A673 (cell line): ENCODE measurements around the gene TPD52L2. TPM values are rescaled to one million over a fixed set of nuclear protein-coding genes. Genes with fewer than 3 reads are reported as not detected.

Source experiments
- BruUV-seq: library from RNA; stranded (reverse); fragments of 400-500 nt; replicated peaks from 2 replicates; lab custom pipeline; 2021; lab: Mats Ljungman, UMichigan
- CTCF ChIA-PET: fragments of 300-600 bp; sonication (Branson Sonifier 250); formaldehyde crosslinking; loops from one replicate; lab custom pipeline; 2022; ENCODE audit warnings: antibody characterized with exemption; lab: Charles Lee
- POLR2A ChIA-PET: fragments of 300-600 bp; sonication (Branson Sonifier 250); formaldehyde crosslinking; loops from one replicate; lab custom pipeline; 2022; ENCODE audit warnings: antibody characterized with exemption; ENCODE audit not compliant: low non-redundant PET; lab: Charles Lee
- DNase-seq: peaks from one replicate; pipeline ENCODE4 v3.0.0-alpha.2; 2015; ENCODE audit warnings: low spot score
- H3K27ac ChIP-seq: fragments of 200-600 bp; sonication (generic); 2 replicates; pipeline ENCODE4 v1.5.1; 2016; ENCODE audit warnings: mixed run types, low read depth, mild to moderate bottlenecking, mixed read lengths, antibody characterized with exemption, low read length; ENCODE audit not compliant: poor library complexity, severe bottlenecking
- H3K27me3 ChIP-seq: fragments of 200-600 bp; sonication (generic); replicated peaks from 2 replicates; pipeline ENCODE4 v1.6.1; 2017; ENCODE audit warnings: mixed run types, low read depth, mild to moderate bottlenecking, mixed read lengths, antibody characterized with exemption, low read length; ENCODE audit not compliant: insufficient read depth, poor library complexity
- H3K36me3 ChIP-seq: fragments of 200-600 bp; sonication (generic); 2 replicates; pipeline ENCODE4 v1.6.1; 2016; ENCODE audit warnings: mixed run types, mild to moderate bottlenecking, mixed read lengths, antibody characterized with exemption, low read length; ENCODE audit not compliant: insufficient read depth, poor library complexity, severe bottlenecking
- H3K4me1 ChIP-seq: fragments of 200-600 bp; sonication (generic); 2 replicates; pipeline ENCODE4 v1.6.1; 2017; ENCODE audit warnings: mixed run types, mild to moderate bottlenecking, mixed read lengths, antibody characterized with exemption, low read length; ENCODE audit not compliant: insufficient read depth, poor library complexity, severe bottlenecking
- H3K4me3 ChIP-seq: fragments of 200-600 bp; sonication (generic); 2 replicates; pipeline ENCODE4 v1.5.1; 2016; ENCODE audit warnings: low read depth, mixed run types, mild to moderate bottlenecking, mixed read lengths, low read length; ENCODE audit not compliant: poor library complexity, severe bottlenecking
- H3K9me3 ChIP-seq: fragments of 200-600 bp; sonication (generic); 2 replicates; pipeline ENCODE4 v1.6.1; 2016; ENCODE audit warnings: mixed run types, low read depth, mild to moderate bottlenecking, mixed read lengths, antibody characterized with exemption, low read length; ENCODE audit not compliant: poor library complexity, severe bottlenecking
- CTCF ChIP-seq: fragments of 300-800, 200-600 bp; sonication (generic); conservative IDR thresholded peaks from 2 replicates; pipeline ENCODE4 v1.5.1; 2017; ENCODE audit warnings: low read depth, mild to moderate bottlenecking, antibody characterized with exemption, low read length, moderate library complexity, mixed read lengths
- EZH2 ChIP-seq: fragments of 200-600 bp; sonication (generic); IDR thresholded peaks from 2 replicates; pipeline ENCODE4 v1.6.1; 2017; ENCODE audit warnings: borderline replicate concordance, low read depth, mild to moderate bottlenecking, mixed read lengths, antibody characterized with exemption, low read length; ENCODE audit not compliant: poor library complexity, severe bottlenecking
- intact Hi-C: fragments of 100-400 bp; cut with micrococcal nuclease; formaldehyde crosslinking; loops from one replicate; pipeline ENCODE4 v1.10.0; 2022; ENCODE audit not compliant: unreplicated experiment
- total RNA-seq: library from RNA; stranded (reverse); gene quantifications from 2 replicates; pipeline ENCODE4 v1.2.3, GENCODE V29; 2021

Gene TPD52L2
- total RNA-seq, 1 experiment from 2014 or later = 89.9 TPM

DNA sequence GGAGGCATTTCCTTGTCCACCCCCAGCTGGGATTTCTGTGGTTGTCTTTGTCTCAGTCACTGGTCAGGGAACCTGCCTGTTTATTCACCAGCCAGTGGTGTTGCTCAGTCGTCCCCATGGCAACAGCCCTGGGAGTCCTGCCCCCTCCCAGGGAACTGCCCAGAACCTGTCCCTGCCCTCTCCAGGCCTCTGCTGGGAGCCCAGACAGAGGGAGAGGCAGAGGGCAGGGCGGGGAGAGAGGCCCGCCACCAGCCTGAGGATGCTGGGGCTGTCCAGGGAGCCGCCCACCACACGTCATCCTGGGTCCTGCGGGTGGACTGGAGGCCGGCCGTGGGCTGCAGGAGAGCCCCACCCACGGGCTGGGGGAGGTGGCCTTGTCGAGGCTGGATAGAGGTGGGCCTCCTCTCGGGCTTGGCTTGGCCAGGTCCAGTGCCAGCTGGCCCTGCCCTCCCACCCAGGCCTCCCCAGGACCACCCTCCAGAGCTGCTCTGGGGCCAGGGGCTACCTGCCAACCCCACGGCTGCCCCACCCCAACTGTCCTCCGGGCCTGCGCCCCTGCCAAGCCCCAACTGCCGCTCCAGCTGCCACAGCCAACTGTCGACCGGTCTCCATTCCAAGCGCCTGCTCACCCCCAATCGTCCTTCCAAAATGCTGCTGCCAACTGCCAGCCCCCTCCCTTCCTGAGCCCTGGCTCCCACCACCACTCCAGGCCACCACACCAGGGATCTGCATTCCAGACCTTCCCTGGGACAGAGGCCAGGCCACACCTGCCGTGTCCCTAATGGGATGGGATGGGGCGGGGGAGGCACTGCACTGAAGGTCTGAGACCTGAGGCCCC lies 29.8 kb upstream of the TPD52L2 start:
- ChIA-PET POLR2A (no interaction called here), CTCF (no interaction called here)
- no peaks in the 10 kb centered on the region for H3K4me1 ChIP-seq
- H3K4me3 ChIP-seq = no peak overlapping the region
- H3K27ac ChIP-seq = no peak overlapping the region
- H3K36me3 ChIP-seq = no peaks in the 10 kb centered on the region
- DNase-seq = peak; percentile 42
- no TSS peak for BruUV-seq
- intact Hi-C loops = no loop called here
- no peak for TF ChIP-seq EZH2
- TF ChIP-seq CTCF = no peak
- peaks cover 13% of the 10 kb centered on the region for H3K27me3 ChIP-seq
- no peaks in the 10 kb centered on the region for H3K9me3 ChIP-seq

GRCh38 chr20:63836458-63837344 lies 28.4 kb upstream of the TPD52L2 start:
- Histone ChIP-seq H3K27me3 (peaks cover 8% of the 10 kb centered on the region), H3K4me3 (no peak overlapping the region), H3K9me3 (no peaks in the 10 kb centered on the region), H3K27ac (no peak overlapping the region), H3K36me3 (no peaks in the 10 kb centered on the region), H3K4me1 (no peaks in the 10 kb centered on the region)
- no peak for DNase-seq
- intact Hi-C loops = no loop called here
- TF ChIP-seq CTCF (no peak), EZH2 (no peak)
- ChIA-PET CTCF (no interaction called here), POLR2A (no interaction called here)
- BruUV-seq = no TSS peak

GRCh38 chr20:63837479-63837878 lies 27.6 kb upstream of the TPD52L2 start:
- TF ChIP-seq CTCF (no peak), EZH2 (no peak)
- Histone ChIP-seq H3K27ac (no peak overlapping the region), H3K9me3 (no peaks in the 10 kb centered on the region), H3K27me3 (peaks cover under 1% of the 10 kb centered on the region), H3K4me1 (no peaks in the 10 kb centered on the region), H3K36me3 (no peaks in the 10 kb centered on the region), H3K4me3 (no peak overlapping the region)
- intact Hi-C loops = no loop called here
- DNase-seq = no peak
- ChIA-PET CTCF (no interaction called here), POLR2A (no interaction called here)
- no TSS peak for BruUV-seq
